Central memory CD8-positive, alpha-beta T cell (primary cell): ENCODE measurements around the gene IFRD1.

Source experiments
- ATAC-seq: fragments of 150-1000 bp; cut with Tn5 transposase; replicated peaks from 2 replicates; pipeline ENCODE4 v1.10.0; 2022; ENCODE audit warnings: mild to moderate bottlenecking, moderate FRiP score, moderate number of reproducible peaks; ENCODE audit not compliant: poor library complexity, severe bottlenecking; ENCODE audit errors: extremely low read depth
- DNase-seq, 2 donors: peaks; one replicate each; pipeline ENCODE4 v3.0.0; 2021; ENCODE audit warnings: low spot score in 2 of 2
- H3K27ac Mint-ChIP-seq: one replicate; pipeline ENCODE4 v1.8.0; 2022; ENCODE audit warnings: low read depth, mild to moderate bottlenecking, moderate library complexity, mixed read lengths
- H3K27me3 Mint-ChIP-seq: one replicate; pipeline ENCODE4 v1.8.0; 2022; ENCODE audit warnings: mixed read lengths
- H3K36me3 Mint-ChIP-seq: one replicate; pipeline ENCODE4 v1.8.0; 2022; ENCODE audit warnings: mild to moderate bottlenecking, moderate library complexity, mixed read lengths; ENCODE audit not compliant: insufficient read depth
- H3K4me1 Mint-ChIP-seq: one replicate; pipeline ENCODE4 v1.8.0; 2022; ENCODE audit warnings: mixed read lengths
- H3K4me3 Mint-ChIP-seq: one replicate; pipeline ENCODE4 v1.8.0; 2022; ENCODE audit warnings: mild to moderate bottlenecking, moderate library complexity, mixed read lengths
- H3K9me3 Mint-ChIP-seq: one replicate; pipeline ENCODE4 v1.8.0; 2022; ENCODE audit warnings: mixed read lengths

Gene IFRD1, protein sequence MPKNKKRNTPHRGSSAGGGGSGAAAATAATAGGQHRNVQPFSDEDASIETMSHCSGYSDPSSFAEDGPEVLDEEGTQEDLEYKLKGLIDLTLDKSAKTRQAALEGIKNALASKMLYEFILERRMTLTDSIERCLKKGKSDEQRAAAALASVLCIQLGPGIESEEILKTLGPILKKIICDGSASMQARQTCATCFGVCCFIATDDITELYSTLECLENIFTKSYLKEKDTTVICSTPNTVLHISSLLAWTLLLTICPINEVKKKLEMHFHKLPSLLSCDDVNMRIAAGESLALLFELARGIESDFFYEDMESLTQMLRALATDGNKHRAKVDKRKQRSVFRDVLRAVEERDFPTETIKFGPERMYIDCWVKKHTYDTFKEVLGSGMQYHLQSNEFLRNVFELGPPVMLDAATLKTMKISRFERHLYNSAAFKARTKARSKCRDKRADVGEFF

DNA sequence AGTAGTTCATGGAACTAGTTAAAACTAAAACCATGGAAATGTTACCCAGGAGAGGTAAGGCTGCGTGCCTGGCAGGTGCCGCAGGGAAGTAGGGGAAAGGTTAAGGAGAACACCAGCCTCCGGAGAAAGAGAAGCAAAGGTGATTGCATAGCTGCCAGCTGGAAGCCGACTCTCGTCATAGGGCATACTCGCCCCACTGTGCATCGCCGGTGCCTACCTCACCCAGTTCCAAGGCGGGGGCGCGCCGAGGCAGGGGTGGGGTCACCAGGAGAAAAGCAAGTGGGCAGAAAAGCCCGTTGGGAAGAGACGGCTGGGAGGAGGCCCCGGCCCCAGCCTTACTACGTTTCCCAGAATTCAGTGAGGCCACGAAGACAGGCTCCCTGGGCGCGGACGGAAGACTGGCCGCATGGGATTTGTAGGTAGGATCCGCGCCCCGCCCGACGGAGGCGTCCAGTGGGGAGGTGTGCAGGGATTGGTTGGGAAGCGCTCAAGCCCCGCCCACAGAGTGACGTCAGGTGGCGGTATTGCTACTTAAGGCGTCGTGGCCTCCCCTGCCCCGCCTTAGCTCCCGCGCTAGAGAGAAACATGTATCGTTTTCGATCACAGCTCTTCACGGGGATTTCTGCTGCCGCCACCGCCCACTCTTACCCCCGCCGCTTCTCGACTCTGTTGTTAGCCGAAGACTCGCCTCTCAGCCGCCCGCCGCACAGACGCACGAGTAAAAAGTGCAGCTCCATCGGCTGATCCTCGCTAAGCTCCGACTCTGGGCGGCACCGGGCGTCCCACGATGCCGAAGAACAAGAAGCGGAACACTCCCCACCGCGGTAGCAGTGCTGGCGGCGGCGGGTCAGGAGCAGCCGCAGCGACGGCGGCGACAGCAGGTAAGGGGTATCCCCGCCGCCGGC is at the start of gene IFRD1:
Gene IFRD1, plus strand, starts transcription at position 559 of the 905 bp plus-strand sequence. Its CDS starts 229 bp downstream, at position 788.
- H3K27ac Mint-ChIP-seq, result peak within 1 kb of the TSS; percentile 97
- peak; percentile 80 for ATAC-seq
- H3K27me3 Mint-ChIP-seq, result no peaks in the 10 kb centered on the region
- H3K9me3 Mint-ChIP-seq, result no peaks in the 10 kb centered on the region
- H3K4me1 Mint-ChIP-seq, result peaks cover 37% of the 10 kb centered on the region
- peaks cover 20% of the 10 kb centered on the region for H3K36me3 Mint-ChIP-seq
- H3K4me3 Mint-ChIP-seq, result peak within 1 kb of the TSS; percentile 98
- DNase-seq, result peak; percentile 96 to 100

DNA sequence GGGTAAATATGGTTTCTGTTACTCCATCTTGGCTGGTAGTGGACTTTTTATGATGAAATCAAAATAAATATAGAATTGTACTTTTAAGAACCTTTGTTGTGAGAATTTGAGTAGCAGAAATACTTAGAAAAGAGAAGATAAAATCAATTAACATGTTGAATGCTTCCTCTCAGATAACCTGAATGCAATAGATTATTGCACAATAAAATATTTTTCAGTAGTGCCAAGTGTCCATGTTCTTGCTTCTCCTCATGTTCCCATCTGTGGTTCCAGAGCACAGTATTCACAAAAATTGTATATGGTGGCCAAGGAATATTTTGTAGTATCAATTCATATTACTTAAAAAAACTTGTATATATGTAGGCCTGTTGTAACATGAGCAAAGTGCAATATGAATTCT is 45.9 kb upstream of the IFRD1 start:
- ATAC-seq, result no peak

DNA sequence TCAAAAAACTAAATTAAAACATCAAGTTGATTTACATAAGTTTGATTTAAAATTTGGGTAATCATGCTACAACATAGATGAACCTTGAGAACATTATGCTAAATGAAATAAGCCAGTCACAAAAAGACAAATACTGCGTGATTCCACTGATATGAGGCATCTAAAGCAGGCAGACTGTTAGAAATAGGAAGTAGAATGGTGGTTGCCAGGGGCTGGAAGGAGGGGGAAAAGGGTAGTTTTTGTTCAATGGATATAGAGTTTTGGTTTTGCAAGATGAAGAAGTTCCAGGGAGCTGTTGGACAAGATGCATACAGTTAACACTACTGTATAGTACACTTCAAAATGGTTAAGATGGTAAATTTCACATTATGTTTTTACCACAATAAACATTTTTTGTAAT is 45.0 kb upstream of the IFRD1 start:
- Mint-ChIP-seq H3K4me3 (no peak overlapping the region), H3K9me3 (no peaks in the 10 kb centered on the region), H3K27ac (no peak overlapping the region), H3K36me3 (peaks cover 2% of the 10 kb centered on the region), H3K27me3 (peaks cover 75% of the 10 kb centered on the region), H3K4me1 (no peaks in the 10 kb centered on the region)
- DNase-seq (no peak), ATAC-seq (no peak)

More for the DNA sequence above, 45.9 kb upstream of the IFRD1 start:
- Mint-ChIP-seq H3K27ac (no peak overlapping the region), H3K9me3 (no peaks in the 10 kb centered on the region), H3K36me3 (peaks cover 2% of the 10 kb centered on the region), H3K4me1 (no peaks in the 10 kb centered on the region), H3K27me3 (peaks cover 76% of the 10 kb centered on the region), H3K4me3 (no peak overlapping the region)
- DNase-seq, result no peak

DNA sequence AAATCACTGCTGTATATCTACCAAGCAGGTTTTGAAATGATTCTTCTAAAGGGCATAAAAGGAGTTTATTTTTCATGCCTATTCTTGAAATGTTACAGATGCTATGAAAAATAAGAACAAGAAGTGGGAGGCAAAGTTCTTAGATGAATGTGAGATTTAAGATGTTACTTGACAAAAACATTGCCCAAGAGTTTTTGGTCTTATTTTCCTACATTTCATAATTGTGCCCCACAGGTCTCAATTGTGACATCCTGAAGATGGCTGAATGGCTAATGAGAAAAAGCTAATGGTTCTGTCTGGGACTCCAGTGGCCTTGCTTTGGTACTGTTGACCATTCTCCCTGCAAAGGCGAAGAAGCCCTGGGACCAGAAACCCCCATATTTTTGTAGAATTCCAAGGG is 43.0 kb upstream of the IFRD1 start:
- no peak overlapping the region for H3K4me3 Mint-ChIP-seq
- ATAC-seq, result no peak
- H3K9me3 Mint-ChIP-seq, result no peaks in the 10 kb centered on the region
- H3K4me1 Mint-ChIP-seq, result no peaks in the 10 kb centered on the region
- no peak overlapping the region for H3K27ac Mint-ChIP-seq
- H3K27me3 Mint-ChIP-seq, result peaks cover 82% of the 10 kb centered on the region
- no peaks in the 10 kb centered on the region for H3K36me3 Mint-ChIP-seq
- DNase-seq, result no peak

DNA sequence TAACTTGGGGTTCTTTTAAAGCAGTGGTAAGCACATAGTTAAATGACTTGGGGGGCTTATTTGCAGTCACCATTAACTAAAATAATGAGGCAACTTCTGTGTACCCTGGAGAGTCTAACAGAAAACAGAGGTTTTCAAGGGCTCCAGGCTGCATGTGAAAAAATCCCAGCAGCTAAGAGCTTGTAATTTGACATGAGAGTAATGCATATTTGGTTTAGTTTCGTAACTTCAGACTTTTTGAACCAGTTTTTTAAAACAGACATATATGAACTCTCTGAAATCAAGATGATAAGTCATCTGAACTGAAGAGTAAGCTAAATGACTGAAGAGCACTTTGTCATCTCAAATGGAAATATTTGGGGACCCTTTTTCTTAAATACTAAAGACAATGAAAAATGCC is 40.2 kb upstream of the IFRD1 start:
- H3K36me3 Mint-ChIP-seq, result no peaks in the 10 kb centered on the region
- H3K4me1 Mint-ChIP-seq, result no peaks in the 10 kb centered on the region
- H3K9me3 Mint-ChIP-seq, result no peaks in the 10 kb centered on the region
- no peak overlapping the region for H3K27ac Mint-ChIP-seq
- DNase-seq, result no peak
- H3K27me3 Mint-ChIP-seq, result peaks cover 73% of the 10 kb centered on the region
- no peak overlapping the region for H3K4me3 Mint-ChIP-seq
- ATAC-seq, result no peak

DNA sequence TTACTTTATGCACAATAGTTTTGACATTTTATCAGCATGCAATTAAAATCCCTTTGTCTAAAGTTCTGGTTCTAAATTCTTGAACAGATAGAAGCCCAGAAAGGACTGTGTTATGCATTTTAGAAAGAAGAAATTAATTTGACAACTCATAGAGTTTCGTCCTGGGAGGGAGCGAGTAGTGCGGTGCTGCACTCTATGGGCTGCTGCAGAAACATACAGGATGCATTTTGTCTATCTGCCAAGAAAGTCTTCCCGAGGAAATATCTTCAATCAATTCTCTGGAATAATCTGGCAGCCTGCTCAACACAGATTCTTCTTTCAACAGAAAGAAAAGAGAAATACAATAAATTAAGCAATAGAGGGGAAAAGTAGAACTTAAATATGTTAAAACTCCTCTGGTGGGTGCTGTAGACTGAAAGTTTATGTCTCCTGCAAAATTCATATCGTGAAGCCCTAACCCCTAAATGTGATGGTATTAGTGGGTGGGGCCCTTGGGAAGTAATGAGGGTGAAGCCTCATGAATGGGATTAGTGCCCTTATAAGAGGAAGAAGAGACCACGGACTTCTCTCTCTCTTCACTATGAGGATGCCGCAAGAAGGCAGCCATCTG is 39.0 kb upstream of the IFRD1 start:
- Mint-ChIP-seq H3K9me3 (no peaks in the 10 kb centered on the region), H3K27me3 (peaks cover 62% of the 10 kb centered on the region), H3K4me3 (no peak overlapping the region), H3K27ac (no peak overlapping the region), H3K4me1 (no peaks in the 10 kb centered on the region), H3K36me3 (no peaks in the 10 kb centered on the region)
- no peak for DNase-seq
- no peak for ATAC-seq

DNA sequence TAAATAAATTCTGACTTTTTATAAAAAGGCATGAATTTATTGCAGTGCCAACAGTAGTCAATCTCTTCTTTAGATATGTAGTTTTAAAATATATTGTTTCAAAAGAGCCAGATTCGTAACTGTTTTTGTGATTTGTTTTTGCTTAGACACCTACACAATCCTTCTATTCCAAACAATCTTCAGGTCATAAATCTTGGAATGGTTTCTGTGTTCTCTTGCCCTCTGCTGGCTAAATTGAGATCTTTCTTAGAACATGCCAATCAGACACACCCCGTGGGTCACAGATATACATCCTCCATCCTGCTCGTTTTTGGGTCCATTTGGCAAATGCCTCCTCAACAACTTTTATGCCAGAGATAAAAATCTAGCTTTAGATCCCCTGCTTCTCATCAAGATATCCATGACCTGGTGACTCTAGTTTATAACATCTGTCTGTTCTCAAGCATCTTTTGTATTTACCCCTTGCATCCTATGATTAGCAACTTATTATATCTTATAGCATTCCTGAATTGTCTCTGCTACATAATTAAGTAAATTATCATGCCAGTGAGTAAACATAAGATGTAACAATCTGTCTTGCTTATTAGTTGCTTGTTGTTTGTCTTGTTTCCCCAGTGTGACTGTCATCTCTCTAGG is 35.3 kb upstream of the IFRD1 start:
- Mint-ChIP-seq H3K27ac (no peak overlapping the region), H3K36me3 (no peaks in the 10 kb centered on the region), H3K4me1 (no peaks in the 10 kb centered on the region), H3K4me3 (no peak overlapping the region), H3K27me3 (peaks cover 29% of the 10 kb centered on the region), H3K9me3 (no peaks in the 10 kb centered on the region)
- ATAC-seq (no peak), DNase-seq (no peak)

DNA sequence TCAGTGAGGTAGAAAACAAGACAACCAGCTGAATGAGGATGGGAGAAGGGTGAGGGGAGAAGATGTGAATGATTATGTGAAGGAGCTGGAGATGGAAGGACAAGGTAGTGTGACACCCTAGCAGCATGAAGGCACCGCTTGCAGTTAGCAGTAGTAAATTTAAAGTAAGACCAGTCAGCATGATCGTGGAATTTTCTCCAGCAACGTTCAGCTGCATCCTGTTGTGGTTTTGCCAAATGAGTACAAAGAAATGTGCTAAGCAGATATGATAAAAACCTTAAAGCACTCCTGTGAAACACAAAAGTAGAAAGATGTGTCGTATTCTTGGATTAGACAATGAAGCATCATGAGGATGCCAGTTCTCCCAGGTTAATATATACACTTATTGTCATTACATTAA is 34.1 kb upstream of the IFRD1 start:
- ATAC-seq (no peak), DNase-seq (no peak)
- Mint-ChIP-seq H3K27ac (no peak overlapping the region), H3K9me3 (no peaks in the 10 kb centered on the region), H3K4me1 (no peaks in the 10 kb centered on the region), H3K4me3 (no peak overlapping the region), H3K27me3 (peaks cover 19% of the 10 kb centered on the region), H3K36me3 (no peaks in the 10 kb centered on the region)

DNA sequence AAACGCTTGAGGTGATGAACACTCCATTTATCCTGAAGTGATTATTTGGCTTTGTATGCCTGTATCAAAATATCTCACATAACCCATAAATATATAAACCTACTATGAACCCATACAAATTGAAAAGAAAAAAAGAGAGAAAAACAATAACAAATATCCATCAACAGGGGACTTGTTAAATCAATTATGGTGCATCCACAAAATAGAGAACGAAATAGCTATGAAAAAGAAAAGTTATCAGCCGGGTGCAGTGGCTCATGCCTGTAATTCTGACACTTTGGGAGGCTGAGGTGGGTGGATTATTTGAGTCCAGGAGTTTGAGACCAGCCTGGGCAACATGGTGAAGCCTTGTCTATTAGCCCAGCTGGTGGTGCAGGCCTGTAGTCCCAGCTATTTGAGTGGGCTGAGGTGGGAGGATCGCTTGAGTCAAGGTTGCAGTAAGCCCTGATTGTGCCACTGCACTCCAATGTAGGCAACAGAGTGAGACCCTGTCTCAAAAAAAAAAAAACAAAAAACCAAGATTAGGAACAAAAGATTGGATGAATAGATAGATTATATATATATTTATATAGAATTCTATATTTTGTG is 30.6 kb upstream of the IFRD1 start:
- Mint-ChIP-seq H3K4me3 (no peak overlapping the region), H3K4me1 (peaks cover 12% of the 10 kb centered on the region), H3K36me3 (no peaks in the 10 kb centered on the region), H3K27me3 (no peaks in the 10 kb centered on the region), H3K27ac (no peak overlapping the region), H3K9me3 (no peaks in the 10 kb centered on the region)
- DNase-seq, result no peak
- no peak for ATAC-seq

DNA sequence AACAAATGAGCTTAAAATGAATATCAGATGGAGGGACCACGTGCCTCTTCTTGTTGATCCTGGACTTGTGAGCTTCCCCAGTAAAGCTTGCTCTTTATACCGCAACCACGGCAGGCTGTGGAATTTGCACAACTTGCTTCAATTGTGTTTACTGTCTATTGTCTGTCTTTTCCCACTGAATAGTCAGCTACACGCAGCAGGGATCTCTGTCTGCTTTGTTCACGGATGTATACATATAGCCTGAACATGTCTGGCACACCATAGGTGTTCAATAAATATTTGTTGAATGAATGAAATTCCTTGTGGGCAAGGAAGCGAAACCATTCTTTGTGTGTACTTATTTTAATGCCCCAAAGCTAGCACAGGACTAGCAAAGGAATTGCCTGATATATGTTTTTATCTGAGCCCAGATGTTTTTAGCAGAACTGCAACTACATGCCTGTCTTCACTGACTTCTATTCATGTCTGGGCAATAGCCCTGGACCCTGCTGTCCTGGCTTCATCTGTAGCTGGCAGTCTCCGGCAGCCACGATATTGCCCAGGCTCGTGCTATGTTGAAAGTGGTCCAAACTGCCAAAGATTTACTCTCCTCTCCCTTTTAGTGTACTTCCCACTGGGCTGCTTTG is 29.9 kb upstream of the IFRD1 start:
- H3K27ac Mint-ChIP-seq, result no peak overlapping the region
- no peaks in the 10 kb centered on the region for H3K9me3 Mint-ChIP-seq
- no peak for ATAC-seq
- no peak for DNase-seq
- H3K36me3 Mint-ChIP-seq, result no peaks in the 10 kb centered on the region
- no peaks in the 10 kb centered on the region for H3K27me3 Mint-ChIP-seq
- H3K4me3 Mint-ChIP-seq, result no peak overlapping the region
- H3K4me1 Mint-ChIP-seq, result peaks cover 12% of the 10 kb centered on the region

DNA sequence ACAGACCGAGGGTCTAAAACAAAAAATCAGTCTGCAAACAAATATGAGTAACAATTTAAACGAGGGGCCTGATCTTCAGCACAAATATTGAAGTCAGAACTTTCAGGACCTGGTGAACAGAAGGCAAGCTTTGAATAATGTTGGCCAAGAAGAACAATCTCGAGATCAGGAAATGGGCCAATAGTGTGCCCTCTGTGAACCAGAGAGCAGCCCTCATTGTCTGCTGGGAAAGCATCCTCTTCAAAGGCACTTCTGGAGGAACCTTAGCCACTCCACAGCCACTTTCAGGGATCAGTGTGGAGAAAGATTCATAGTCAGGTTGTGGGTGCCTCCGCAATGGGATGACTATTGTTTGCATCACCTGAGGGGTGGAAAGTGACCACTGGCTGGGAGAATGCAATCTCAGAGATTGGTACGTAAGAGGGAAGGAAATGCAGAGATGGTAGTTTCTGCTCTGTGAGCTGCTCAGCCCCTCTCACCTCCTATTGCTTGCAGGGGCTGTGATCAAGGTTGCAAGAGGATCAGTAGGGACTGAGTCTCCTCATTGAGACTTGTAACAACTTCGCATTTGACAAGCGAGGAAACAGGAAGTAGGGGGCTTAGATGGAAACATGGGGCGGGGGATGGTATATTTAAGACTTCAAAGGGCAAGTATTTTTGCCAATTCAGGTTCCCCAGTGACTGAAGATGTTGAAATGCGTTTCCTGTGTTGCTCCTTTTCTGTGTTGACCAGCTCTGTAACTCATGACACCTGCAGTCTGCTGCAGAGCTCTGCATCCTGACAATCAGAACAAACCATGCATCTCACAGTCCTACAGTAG is 28.4 kb upstream of the IFRD1 start:
- peak overlapping the region; percentile 8 for H3K4me3 Mint-ChIP-seq
- no peaks in the 10 kb centered on the region for H3K36me3 Mint-ChIP-seq
- H3K27me3 Mint-ChIP-seq, result no peaks in the 10 kb centered on the region

More for the DNA sequence above, 28.4 kb upstream of the IFRD1 start:
- Mint-ChIP-seq H3K4me1 (peaks cover 12% of the 10 kb centered on the region), H3K9me3 (no peaks in the 10 kb centered on the region), H3K27ac (no peak overlapping the region)
- ATAC-seq (no peak), DNase-seq (no peak)
